ENCODE data around the gene PEAK3. TPM values are rescaled to one million over a fixed set of nuclear protein-coding genes. Genes with fewer than 3 reads are reported as not detected.

PEAK3 gene
- polyA plus RNA-seq, 1 of the 3 experiments (the other 2 are of a cell fraction): not detected

GRCh38 chr19:2317756-2318155 is 35.8 kb upstream of the PEAK3 start:
- Histone ChIP-seq H3K36me3 (replicated peaks in 1 of 2; ENCODE audit: control insufficient read depth in 1 of 2, insufficient read depth in 2 of 2, low read length in 1 of 2) (peaks cover 0 to 7% of the 10 kb centered on the region in 2 experiments), H3K4me1 (ENCODE audit: control insufficient read depth in 1 of 2, insufficient read depth in 2 of 2, low read depth in 1 of 2, low read length in 1 of 2) (peaks cover 0 to 2% of the 10 kb centered on the region in 2 experiments; a peak in 1 of 4 replicates), H3K9me2 (no peaks in the 10 kb centered on the region), H2AFZ (ENCODE audit: low read depth) (no peak overlapping the region), H4K20me1 (ENCODE audit: insufficient read depth) (no peaks in the 10 kb centered on the region), H3K27me3 (ENCODE audit: insufficient read depth) (no peaks in the 10 kb centered on the region), H3K79me2 (ENCODE audit: insufficient read depth) (no peaks in the 10 kb centered on the region), H3K9ac (no peak overlapping the region), H3K4me2 (no peak overlapping the region), H3K4me3 (ENCODE audit: low read depth in 2 of 2, low read length in 1 of 2) (no peak overlapping the region), H3F3A (replicated peaks; ENCODE audit: insufficient read depth) (peaks cover 7% of the 10 kb centered on the region), H3K27ac (ENCODE audit: low read depth in 2 of 2, low read length in 1 of 2) (no peak overlapping the region), H3K9me3 (no peaks in the 10 kb centered on the region)
- ChIA-PET POLR2A (no interaction called here), CTCF (interaction anchor here (2.1 to 13.0 kb wide), 6 partner anchors 20 to 162 kb away, joined by 12 to 284 read pairs (median 54); partner anchors contain the start of gene PLEKHJ1)
- WGBS (ENCODE audit: low lambda C conversion rate): 91% methylated on average over 17 of the region's 25 CpGs
- TF ChIP-seq SMC3 (IDR thresholded peaks at IDR 0.05; ENCODE audit: low read depth, low read length) (no peak), JUND (IDR thresholded peaks at IDR 0.05) (no peak), MXI1 (IDR thresholded peaks at IDR 0.05; ENCODE audit: low read depth, low read length) (no peak), SIN3A (IDR thresholded peaks at IDR 0.05; ENCODE audit: borderline replicate concordance, low read depth, low read length) (no peak), TAF1 (IDR thresholded peaks at IDR 0.05; ENCODE audit: borderline replicate concordance, low read depth, low read length) (no peak), RFX5 (IDR thresholded peaks at IDR 0.05; ENCODE audit: low read length) (no peak), MEF2A (IDR thresholded peaks at IDR 0.05; ENCODE audit: borderline replicate concordance, low read depth) (no peak), EP300 (IDR thresholded peaks at IDR 0.05; ENCODE audit: borderline replicate concordance in 1 of 2, low read depth in 1 of 2, low read length in 1 of 2) (no peak), RAD21 (IDR thresholded peaks at IDR 0.05; ENCODE audit: low read length) (no peak), REST (IDR thresholded peaks at IDR 0.05; ENCODE audit: low read depth, low read length) (no peak), RCOR1 (IDR thresholded peaks at IDR 0.05; ENCODE audit: low read length) (no peak), POLR2AphosphoS5 (IDR thresholded peaks at IDR 0.05; ENCODE audit: low read depth, low read length) (no peak), TCF12 (IDR thresholded peaks at IDR 0.05) (no peak), CTCF (IDR thresholded peaks at IDR 0.05) (no peak), ZBTB33 (IDR thresholded peaks at IDR 0.05; ENCODE audit: borderline replicate concordance, low read depth) (no peak), USF1 (IDR thresholded peaks at IDR 0.05; ENCODE audit: borderline replicate concordance, low read depth) (no peak)
- no peak for DNase-seq

All from SK-N-SH (cell line).